ENCODE measurements around the gene MBNL2.

Gene MBNL2

DNA sequence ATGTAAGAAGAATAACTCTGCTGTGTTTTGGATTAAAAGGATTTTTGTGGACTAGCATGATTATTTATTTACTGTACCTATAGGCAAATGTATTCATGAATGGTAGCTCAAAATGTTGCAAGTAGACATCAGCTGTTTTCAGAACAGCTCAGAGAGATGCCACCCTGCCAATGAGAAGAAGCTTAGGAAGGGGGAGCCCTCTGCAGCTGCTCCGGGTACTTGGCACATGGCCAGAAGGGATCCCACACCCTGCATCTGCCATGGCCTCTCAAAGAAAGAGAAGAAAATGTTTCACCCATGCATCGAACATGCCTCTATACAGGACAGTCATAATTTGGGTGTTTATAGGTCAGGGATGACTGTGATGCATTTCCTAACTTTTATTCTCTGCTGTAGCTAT lies 30.5 kb upstream of the MBNL2 start:
- no peaks in the 10 kb centered on the region for H3K27me3 ChIP-seq (ENCODE audit: control insufficient read depth, low read length)
- no peaks in the 10 kb centered on the region for H3K36me3 ChIP-seq (ENCODE audit: control insufficient read depth, low read length)
- H3K4me3 ChIP-seq (ENCODE audit: low read length): no peak overlapping the region
- no peaks in the 10 kb centered on the region for H4K20me1 ChIP-seq (ENCODE audit: control insufficient read depth, insufficient read depth, low read depth, low read length)
- H3K9me3 ChIP-seq (ENCODE audit: control insufficient read depth, insufficient read depth, low read length): no peaks in the 10 kb centered on the region
- no peaks in the 10 kb centered on the region for H3K9me2 ChIP-seq (replicated peaks; ENCODE audit: control insufficient read depth, low read length)
- no peak overlapping the region for H3K27ac ChIP-seq (ENCODE audit: low read depth, low read length)
- no peak for TF ChIP-seq EZH2phosphoT487 (IDR thresholded peaks at IDR 0.05; ENCODE audit: borderline replicate concordance, low read length)
- TF ChIP-seq, protein P1, sequence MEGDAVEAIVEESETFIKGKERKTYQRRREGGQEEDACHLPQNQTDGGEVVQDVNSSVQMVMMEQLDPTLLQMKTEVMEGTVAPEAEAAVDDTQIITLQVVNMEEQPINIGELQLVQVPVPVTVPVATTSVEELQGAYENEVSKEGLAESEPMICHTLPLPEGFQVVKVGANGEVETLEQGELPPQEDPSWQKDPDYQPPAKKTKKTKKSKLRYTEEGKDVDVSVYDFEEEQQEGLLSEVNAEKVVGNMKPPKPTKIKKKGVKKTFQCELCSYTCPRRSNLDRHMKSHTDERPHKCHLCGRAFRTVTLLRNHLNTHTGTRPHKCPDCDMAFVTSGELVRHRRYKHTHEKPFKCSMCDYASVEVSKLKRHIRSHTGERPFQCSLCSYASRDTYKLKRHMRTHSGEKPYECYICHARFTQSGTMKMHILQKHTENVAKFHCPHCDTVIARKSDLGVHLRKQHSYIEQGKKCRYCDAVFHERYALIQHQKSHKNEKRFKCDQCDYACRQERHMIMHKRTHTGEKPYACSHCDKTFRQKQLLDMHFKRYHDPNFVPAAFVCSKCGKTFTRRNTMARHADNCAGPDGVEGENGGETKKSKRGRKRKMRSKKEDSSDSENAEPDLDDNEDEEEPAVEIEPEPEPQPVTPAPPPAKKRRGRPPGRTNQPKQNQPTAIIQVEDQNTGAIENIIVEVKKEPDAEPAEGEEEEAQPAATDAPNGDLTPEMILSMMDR (IDR thresholded peaks at IDR 0.05; ENCODE audit: low read depth, low read length, poor library complexity, severe bottlenecking): no peak
- H3K79me2 ChIP-seq (ENCODE audit: control insufficient read depth, low read length): no peaks in the 10 kb centered on the region
- H3K4me2 ChIP-seq (ENCODE audit: low read length): no peak overlapping the region
- H3F3A ChIP-seq (ENCODE audit: control insufficient read depth, insufficient read depth): no peaks in the 10 kb centered on the region
- no peaks in the 10 kb centered on the region for H3K4me1 ChIP-seq (ENCODE audit: control insufficient read depth, low read length)

DNA sequence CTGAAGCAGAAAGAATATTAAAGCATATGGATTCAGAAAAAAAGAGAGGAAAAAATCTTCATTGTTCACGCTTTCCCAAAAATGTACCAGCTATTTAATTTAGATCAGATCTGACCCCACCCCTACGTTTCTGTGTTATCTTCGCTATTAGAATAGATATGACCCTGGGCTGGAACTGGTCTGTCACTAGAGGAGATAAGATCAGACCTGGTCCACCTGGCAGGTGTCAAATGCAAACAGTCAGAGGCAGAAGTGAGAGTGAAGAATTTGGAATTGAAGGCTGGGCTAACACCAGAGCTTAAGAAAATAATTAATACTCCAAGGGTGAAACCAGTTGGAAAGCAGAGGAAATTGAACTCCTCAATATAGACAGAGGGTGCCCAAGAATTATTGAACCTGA lies 30.0 kb upstream of the MBNL2 start:
- Histone ChIP-seq H3K9me2 (replicated peaks; ENCODE audit: control insufficient read depth, low read length) (no peaks in the 10 kb centered on the region), H3K27me3 (ENCODE audit: control insufficient read depth, low read length) (no peaks in the 10 kb centered on the region), H3K27ac (ENCODE audit: low read depth, low read length) (no peak overlapping the region), H3F3A (ENCODE audit: control insufficient read depth, insufficient read depth) (no peaks in the 10 kb centered on the region), H3K9me3 (ENCODE audit: control insufficient read depth, insufficient read depth, low read length) (no peaks in the 10 kb centered on the region), H3K4me1 (ENCODE audit: control insufficient read depth, low read length) (no peaks in the 10 kb centered on the region), H3K4me3 (ENCODE audit: low read length) (no peak overlapping the region), H3K4me2 (ENCODE audit: low read length) (no peak overlapping the region), H4K20me1 (ENCODE audit: control insufficient read depth, insufficient read depth, low read depth, low read length) (no peaks in the 10 kb centered on the region), H3K79me2 (ENCODE audit: control insufficient read depth, low read length) (no peaks in the 10 kb centered on the region), H3K36me3 (ENCODE audit: control insufficient read depth, low read length) (no peaks in the 10 kb centered on the region)
- no peak for TF ChIP-seq EZH2phosphoT487 (IDR thresholded peaks at IDR 0.05; ENCODE audit: borderline replicate concordance, low read length)
- TF ChIP-seq, protein P1 (IDR thresholded peaks at IDR 0.05; ENCODE audit: low read depth, low read length, poor library complexity, severe bottlenecking): no peak

DNA sequence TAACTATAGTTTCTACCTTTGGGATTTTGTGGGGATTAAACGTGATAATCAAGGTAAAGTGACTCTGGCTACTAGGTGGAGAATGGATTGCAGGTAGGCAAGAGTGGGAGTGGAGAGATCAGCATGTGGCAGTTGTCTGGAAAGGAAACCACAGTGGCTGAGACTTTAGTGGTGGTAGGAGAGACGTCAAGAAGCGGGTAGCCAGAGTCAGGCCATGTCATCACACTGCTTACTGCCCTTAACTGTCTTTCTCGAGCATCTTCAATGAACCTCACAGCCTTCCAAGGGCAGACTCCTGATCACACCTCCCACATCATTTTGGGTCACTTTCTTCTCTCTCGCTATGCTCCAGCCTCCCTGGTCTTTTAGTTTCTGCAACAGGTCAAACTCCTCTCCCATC lies 28.6 kb upstream of the MBNL2 start:
- no peaks in the 10 kb centered on the region for H3F3A ChIP-seq (ENCODE audit: control insufficient read depth, insufficient read depth)
- H3K27me3 ChIP-seq (ENCODE audit: control insufficient read depth, low read length): no peaks in the 10 kb centered on the region
- no peaks in the 10 kb centered on the region for H3K9me2 ChIP-seq (replicated peaks; ENCODE audit: control insufficient read depth, low read length)
- no peak overlapping the region for H3K4me2 ChIP-seq (ENCODE audit: low read length)
- H3K36me3 ChIP-seq (ENCODE audit: control insufficient read depth, low read length): no peaks in the 10 kb centered on the region
- H4K20me1 ChIP-seq (ENCODE audit: control insufficient read depth, insufficient read depth, low read depth, low read length): no peaks in the 10 kb centered on the region
- H3K79me2 ChIP-seq (ENCODE audit: control insufficient read depth, low read length): no peaks in the 10 kb centered on the region
- H3K27ac ChIP-seq (ENCODE audit: low read depth, low read length): no peak overlapping the region
- H3K4me1 ChIP-seq (ENCODE audit: control insufficient read depth, low read length): no peaks in the 10 kb centered on the region
- H3K4me3 ChIP-seq (ENCODE audit: low read length): no peak overlapping the region
- no peak for TF ChIP-seq EZH2phosphoT487 (IDR thresholded peaks at IDR 0.05; ENCODE audit: borderline replicate concordance, low read length)
- TF ChIP-seq, protein P1 (IDR thresholded peaks at IDR 0.05; ENCODE audit: low read depth, low read length, poor library complexity, severe bottlenecking): no peak
- H3K9me3 ChIP-seq (ENCODE audit: control insufficient read depth, insufficient read depth, low read length): no peaks in the 10 kb centered on the region

- Histone ChIP-seq H3K79me2 (ENCODE audit: control insufficient read depth, low read length) (no peaks in the 10 kb centered on the region), H3K27ac (ENCODE audit: low read depth, low read length) (no peak overlapping the region), H3K9me3 (ENCODE audit: control insufficient read depth, insufficient read depth, low read length) (no peaks in the 10 kb centered on the region), H3K27me3 (ENCODE audit: control insufficient read depth, low read length) (no peaks in the 10 kb centered on the region), H3K4me2 (ENCODE audit: low read length) (no peak overlapping the region), H4K20me1 (ENCODE audit: control insufficient read depth, insufficient read depth, low read depth, low read length) (no peaks in the 10 kb centered on the region), H3K4me1 (ENCODE audit: control insufficient read depth, low read length) (no peaks in the 10 kb centered on the region), H3K4me3 (ENCODE audit: low read length) (no peak overlapping the region), H3K36me3 (ENCODE audit: control insufficient read depth, low read length) (no peaks in the 10 kb centered on the region), H3K9me2 (replicated peaks; ENCODE audit: control insufficient read depth, low read length) (no peaks in the 10 kb centered on the region), H3F3A (ENCODE audit: control insufficient read depth, insufficient read depth) (no peaks in the 10 kb centered on the region)
- TF ChIP-seq EZH2phosphoT487 (IDR thresholded peaks at IDR 0.05; ENCODE audit: borderline replicate concordance, low read length): no peak
- TF ChIP-seq, protein P1 (IDR thresholded peaks at IDR 0.05; ENCODE audit: low read depth, low read length, poor library complexity, severe bottlenecking): no peak
Observed at GRCh38 chr13:97194479-97194878, 27.7 kb upstream of the MBNL2 start.

Data from DOHH2 (cell line).